K562 (cell line): ENCODE results near the gene EMILIN3. TPM values are rescaled to one million over a fixed set of nuclear protein-coding genes. Genes with fewer than 3 reads are reported as not detected.
A peak's percentile ranks its signal among the peaks of the same experiment; 100 is the strongest.

Experiments used
- AFF4 ChIP-seq: sonication (generic); formaldehyde crosslinking; IDR thresholded peaks from 2 replicates; pipeline ENCODE4 v1.8.0; 2023; ENCODE audit warnings: mild to moderate bottlenecking, missing genetic modification reagents
- BRD9 ChIP-seq: fragments of 450-650 bp; IDR thresholded peaks from 2 replicates; pipeline ENCODE4 v1.6.1; 2018; ENCODE audit warnings: low read depth; ENCODE audit not compliant: partially characterized antibody
- CGGBP1 ChIP-seq: fragments of 250-450 bp; sonication (Bioruptor Pico); IDR thresholded peaks from 2 replicates; pipeline ENCODE4 v1.9.0; 2021; ENCODE audit warnings: mild to moderate bottlenecking
- CTCF ChIP-seq, 3 experiments: IDR thresholded peaks in 2 of 3; conservative IDR thresholded peaks in 1 of 3; 2 replicates each; pipeline ENCODE4 v1.5.1; 2011 to 2012; ENCODE audit warnings: low read length in 3 of 3, mild to moderate bottlenecking in 3 of 3, control low read depth in 2 of 3, improper control_type of control experiment in 1 of 3, inconsistent platforms in 1 of 3, low read depth in 1 of 3, mixed read lengths in 1 of 3, moderate library complexity in 1 of 3; ENCODE audit not compliant: insufficient read depth in 2 of 3
- DACH1 ChIP-seq: fragments of 450-650 bp; IDR thresholded peaks from 2 replicates; pipeline ENCODE4 v1.6.1; 2018; ENCODE audit not compliant: partially characterized antibody
- EZH2 ChIP-seq: IDR thresholded peaks from 2 replicates; pipeline ENCODE4 v1.6.1; 2012; ENCODE audit warnings: low read depth, mild to moderate bottlenecking, inconsistent platforms, low read length, borderline replicate concordance
- HLTF ChIP-seq: fragments of 450-650 bp; IDR thresholded peaks from 2 replicates; pipeline ENCODE4 v1.6.1; 2016
- HNRNPH1 ChIP-seq: fragments of 200-400 bp; formaldehyde crosslinking; optimal IDR thresholded peaks from 2 replicates; pipeline ENCODE3; 2017; ENCODE audit warnings: low read depth, mild to moderate bottlenecking, low read length, moderate library complexity
- KAT2B ChIP-seq: IDR thresholded peaks from one replicate; pipeline ENCODE4 v1.6.1; 2012; ENCODE audit warnings: low read depth, mild to moderate bottlenecking, control low read depth, inconsistent platforms, low read length, moderate library complexity
- MAFG ChIP-seq: fragments of 450-650 bp; conservative IDR thresholded peaks from 2 replicates; pipeline ENCODE4 v1.6.1; 2016; ENCODE audit warnings: missing genetic modification characterization, missing compliant biosample characterization
- MYNN ChIP-seq, 2 experiments: sonication (generic); formaldehyde crosslinking in 1 of 2; IDR thresholded peaks; 2 replicates each; pipeline versions ENCODE4 v1.5.0 to v1.6.1; 2016 to 2020; ENCODE audit warnings: antibody characterized with exemption in 1 of 2, missing genetic modification reagents in 1 of 2
- POLR2B ChIP-seq: fragments of 450-650 bp; IDR thresholded peaks from 2 replicates; pipeline ENCODE4 v1.6.1; 2018; ENCODE audit warnings: low read depth; ENCODE audit not compliant: partially characterized antibody
- PYGO2 ChIP-seq: fragments of 450-650 bp; IDR thresholded peaks from 2 replicates; pipeline ENCODE4 v1.6.1; 2016; ENCODE audit warnings: mild to moderate bottlenecking, missing genetic modification characterization, moderate library complexity, missing compliant biosample characterization
- RBBP5 ChIP-seq: fragments of 200-600 bp; sonication (generic); IDR thresholded peaks from 2 replicates; pipeline ENCODE4 v1.6.1; 2012; ENCODE audit warnings: borderline replicate concordance, mild to moderate bottlenecking, low read length, control low read depth, inconsistent platforms; ENCODE audit not compliant: insufficient read depth, poor library complexity, severe bottlenecking
- RUNX1 ChIP-seq: sonication (generic); IDR thresholded peaks from 2 replicates; pipeline ENCODE4 v1.6.1; 2016; ENCODE audit warnings: antibody characterized with exemption, low read depth
- SRSF7 ChIP-seq: fragments of 200-400 bp; formaldehyde crosslinking; optimal IDR thresholded peaks from 2 replicates; pipeline ENCODE3; 2017; ENCODE audit warnings: mild to moderate bottlenecking, low read depth, low read length
- TEAD1 ChIP-seq, 2 experiments: fragments of 450-650 bp in 1 of 2; sonication (generic) in 1 of 2; formaldehyde crosslinking; IDR thresholded peaks; 2 replicates each; pipeline versions ENCODE4 v1.4.0 to v1.8.0; 2020 to 2022; ENCODE audit warnings: mild to moderate bottlenecking in 2 of 2, missing genetic modification reagents in 1 of 2
- TFE3 ChIP-seq: fragments of 450-650 bp; formaldehyde crosslinking; IDR thresholded peaks from 2 replicates; pipeline ENCODE4 v1.4.0; 2020; ENCODE audit warnings: mild to moderate bottlenecking, mixed read lengths
- ZNF174 ChIP-seq: fragments of 250-450 bp; sonication (Bioruptor Pico); IDR thresholded peaks from 2 replicates; pipeline ENCODE4 v1.4.0; 2020; ENCODE audit warnings: mild to moderate bottlenecking
- polyA plus RNA-seq, 8 experiments: library from polyadenylated mRNA; depleted of rRNA in 4 of 8; stranded (reverse) in 5 of 8; unstranded in 3 of 8; fragments of >200 nt; fragmentation: Nextera tagmentation in 2 of 8; fragmentation: Illumina TruSeq in 1 of 8; extraction: Ambion mirVana in 2 of 8; extraction: Trizol in 1 of 8; gene quantifications; 2 replicates each; pipeline versions ENCODE4 v1.2.1 to v1.2.3, GENCODE V29; 2011 to 2014; ENCODE audit warnings: inconsistent platforms in 1 of 8, missing spikeins in 1 of 8
- total RNA-seq, 7 experiments: library from RNA; depleted of rRNA in 6 of 7; stranded (reverse); fragments of >200 nt in 6 of 7; fragmentation: Illumina TruSeq in 2 of 7; extraction: Trizol in 2 of 7; gene quantifications; 2 replicates each; pipeline versions ENCODE4 v1.2.1 to v1.2.3, GENCODE V29; 2011 to 2021; ENCODE audit warnings: low replicate concordance in 1 of 7

Gene EMILIN3
- total and polyA plus RNA-seq, 9 of the 15 experiments (the other 6 are each of a cell fraction or from before 2014, with no cell fraction given): 0.01 to 0.07 TPM; not detected in 7

- TF ChIP-seq TEAD1 (CRISPR knock-in tag; IDR thresholded peaks at IDR 0.05) (peak in 1 of 2 experiments; percentile 82; a peak in 1 of 4 replicates), RUNX1 (0 out of 2 replicates have a peak, but pooled peaks have one; percentile 43), TFE3 (CRISPR knock-in tag) (no peak), CGGBP1 (CRISPR knock-in tag) (no peak), POLR2B (no peak), HLTF (0 out of 2 replicates have a peak, but pooled peaks have one; percentile 36), PYGO2 (tag) (no peak), SRSF7 (no peak), BRD9 (no peak), ZNF174 (CRISPR knock-in tag) (no peak), CTCF (IDR thresholded peaks at IDR 0.05 in 2 of 3, conservative IDR thresholded peaks at IDR 0.05 in 1 of 3; ENCODE audit: insufficient read depth in 2 of 3, low read depth in 1 of 3, low read length in 3 of 3) (peak; percentile 94 to 95 (median 95)), KAT2B (no peak), AFF4 (CRISPR knock-in tag) (no peak), MYNN (IDR thresholded peaks at IDR 0.05) (peak; percentile 23; the same call in 1 of the 2 replicates), MYNN (CRISPR knock-in tag; IDR thresholded peaks at IDR 0.05) (no peak), MAFG (tag) (no peak), RBBP5 (no peak), HNRNPH1 (no peak), EZH2 (no peak), DACH1 (peak; percentile 5)
Measured at GRCh38 chr20:41339957-41340326, 26.7 kb downstream of the EMILIN3 start (continued).
